ENCODE measurements around the gene VWA3A. TPM values are rescaled to one million over a fixed set of nuclear protein-coding genes. Genes with fewer than 3 reads are reported as not detected.
A peak's percentile ranks its signal among the peaks of the same experiment; 100 is the strongest.
"Not testable (repeated sequence)": the region's sequence is repeated elsewhere in the genome, so short reads cannot be mapped to it uniquely, and the experiment has no call there.

Gene VWA3A
- total RNA-seq, 2 experiments from 2014 or later = 0.27 to 0.47 TPM

DNA sequence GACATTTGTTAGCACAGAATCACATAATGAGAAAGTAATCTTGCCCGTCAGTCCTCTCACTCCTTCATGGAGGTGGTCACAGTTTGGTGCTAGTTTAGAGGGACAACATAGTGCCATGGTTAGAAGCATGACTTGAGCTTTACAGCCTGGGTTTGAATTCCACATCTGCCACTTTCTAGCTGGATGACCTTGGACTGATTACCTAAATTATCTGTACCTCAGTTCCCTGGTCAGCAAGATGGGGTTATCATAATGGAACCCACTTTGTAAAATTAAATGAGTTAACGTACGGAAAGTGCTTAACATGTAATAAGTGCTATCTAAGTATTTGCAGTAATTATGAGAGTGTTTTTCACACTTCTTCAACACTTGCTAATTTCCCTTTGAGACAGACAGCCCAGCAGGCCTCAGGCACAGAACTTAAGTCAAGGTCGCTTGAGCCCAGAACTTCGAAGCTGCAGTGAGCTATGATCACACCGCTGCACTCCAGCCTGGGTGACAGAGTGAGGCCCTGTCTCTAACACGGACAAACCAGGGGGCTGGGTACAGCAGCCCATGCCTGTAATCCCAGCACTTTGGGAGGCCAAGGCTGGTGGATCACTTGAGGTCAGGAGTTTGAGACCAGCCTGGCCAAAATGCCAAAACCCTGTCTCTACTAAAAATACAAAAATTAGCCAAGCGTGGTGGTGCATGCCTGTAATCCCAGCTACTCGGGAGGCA lies 7.1 kb downstream of the VWA3A start:
- Mint-ChIP-seq H3K36me3 (ENCODE audit: low read depth) (no peaks in the 10 kb centered on the region), H3K4me3 (no peak overlapping the region), H3K27me3 (peaks cover 36% of the 10 kb centered on the region), H3K27ac (no peak overlapping the region), H3K4me1 (ENCODE audit: low read depth) (no peaks in the 10 kb centered on the region), H3K9me3 (no peaks in the 10 kb centered on the region)
- ChIA-PET POLR2A (interaction anchor here (0.6 to 1.4 kb wide), 5 partner anchors 17 to 447 kb away, joined by 3 to 6 read pairs (median 4); partner anchors contain the start of genes IGSF6 and MOSMO), CTCF (interaction anchor here (0.6 to 1.8 kb wide), 12 partner anchors 10 to 1415 kb away, joined by 3 to 9 read pairs (median 3); no protein-coding TSS in a partner anchor)
- Histone ChIP-seq H3K27ac (ENCODE audit: low read depth in 1 of 2, low read length in 2 of 2) (no peak overlapping the region), H3K4me1 (ENCODE audit: insufficient read depth, low read length) (no peaks in the 10 kb centered on the region), H3K36me3 (ENCODE audit: insufficient read depth, low read length) (no peaks in the 10 kb centered on the region), H3K27me3 (ENCODE audit: control insufficient read depth in 1 of 2, insufficient read depth in 2 of 2, low read length in 2 of 2) (peaks cover 3 to 5% of the 10 kb centered on the region in 2 experiments), H3K4me3 (ENCODE audit: low read length) (no peak overlapping the region), H3K9me3 (ENCODE audit: control insufficient read depth in 1 of 2, insufficient read depth in 1 of 2, low read length in 2 of 2) (no peaks in the 10 kb centered on the region)
- intact Hi-C loops (cut with DNase I, micrococcal nuclease) = loop anchor here in 1 of 2 experiments (5.0 kb wide), 1 partner anchor 97 kb away; the partner anchor contains the start of gene PDZD9
- peak; percentile 14 for TF ChIP-seq CTCF (IDR thresholded peaks at IDR 0.05)
- ATAC-seq (ENCODE audit: poor library complexity) (no peak), DNase-seq (no peak)

- POLR2A ChIA-PET = no interaction called here
- ATAC-seq (ENCODE audit: poor library complexity) (no peak), DNase-seq (no peak)
- Histone ChIP-seq H3K4me1 (ENCODE audit: insufficient read depth, low read length) (no peaks in the 10 kb centered on the region), H3K4me3 (ENCODE audit: low read length) (no peak overlapping the region), H3K36me3 (ENCODE audit: insufficient read depth, low read length) (no peaks in the 10 kb centered on the region), H3K27me3 (ENCODE audit: control insufficient read depth in 1 of 2, insufficient read depth in 2 of 2, low read length in 2 of 2) (no peaks in the 10 kb centered on the region), H3K9me3 (ENCODE audit: control insufficient read depth in 1 of 2, insufficient read depth in 1 of 2, low read length in 2 of 2) (no peaks in the 10 kb centered on the region), H3K27ac (ENCODE audit: low read depth in 1 of 2, low read length in 2 of 2) (no peak overlapping the region)
- no peak for TF ChIP-seq CTCF (IDR thresholded peaks at IDR 0.05)
- Mint-ChIP-seq H3K4me1 (ENCODE audit: low read depth) (no peaks in the 10 kb centered on the region), H3K4me3 (no peak overlapping the region), H3K9me3 (no peaks in the 10 kb centered on the region), H3K36me3 (ENCODE audit: low read depth) (no peaks in the 10 kb centered on the region), H3K27me3 (peaks cover 9% of the 10 kb centered on the region), H3K27ac (no peak overlapping the region)
- intact Hi-C loops (cut with DNase I, micrococcal nuclease) = no loop called here
- CTCF ChIA-PET = no interaction called here
Measured at GRCh38 chr16:22103441-22103840, 11.1 kb downstream of the VWA3A start.

DNA sequence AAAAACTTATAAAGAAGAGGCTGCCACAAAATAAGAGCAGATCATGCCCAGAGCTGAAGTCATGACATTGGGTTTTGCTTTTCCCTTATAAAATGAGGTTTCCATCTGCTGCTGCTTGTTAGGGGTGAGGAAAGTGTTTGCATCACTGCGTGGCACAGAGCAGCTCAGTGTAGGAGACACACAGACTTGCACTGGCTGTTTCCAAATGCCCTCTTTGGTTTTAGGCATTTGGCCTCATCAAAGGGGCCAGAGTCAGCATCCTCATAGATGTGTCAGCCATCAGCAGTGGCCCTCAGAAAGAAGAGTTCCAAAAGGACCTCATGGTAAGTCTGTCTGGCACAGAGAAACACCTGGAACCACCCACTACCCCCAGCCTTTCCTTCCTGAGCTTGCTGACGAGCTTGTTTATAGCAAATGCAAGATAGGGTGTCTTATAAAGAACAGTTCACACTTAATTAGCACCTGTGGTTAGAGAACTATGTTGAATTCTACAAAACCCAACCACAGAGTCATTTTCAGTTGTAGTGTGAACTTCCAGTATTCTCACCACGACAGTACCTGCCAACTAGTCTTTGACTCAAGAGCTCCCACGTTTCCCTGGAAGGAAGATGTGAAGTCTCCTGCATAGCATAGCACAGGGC lies 17.0 kb downstream of the VWA3A start:
- Histone ChIP-seq H3K27me3 (ENCODE audit: control insufficient read depth in 1 of 2, insufficient read depth in 2 of 2, low read length in 2 of 2) (no peaks in the 10 kb centered on the region), H3K36me3 (ENCODE audit: insufficient read depth, low read length) (no peaks in the 10 kb centered on the region), H3K4me1 (ENCODE audit: insufficient read depth, low read length) (no peaks in the 10 kb centered on the region), H3K9me3 (ENCODE audit: control insufficient read depth in 1 of 2, insufficient read depth in 1 of 2, low read length in 2 of 2) (no peaks in the 10 kb centered on the region), H3K4me3 (ENCODE audit: low read length) (no peak overlapping the region), H3K27ac (ENCODE audit: low read depth in 1 of 2, low read length in 2 of 2) (no peak overlapping the region)
- TF ChIP-seq CTCF (IDR thresholded peaks at IDR 0.05) = no peak
- CTCF ChIA-PET = interaction anchor here (1.7 kb wide), 2 partner anchors 10 to 32 kb away, joined by 3 to 8 read pairs; no protein-coding TSS in a partner anchor
- Mint-ChIP-seq H3K27ac (no peak overlapping the region), H3K9me3 (no peaks in the 10 kb centered on the region), H3K4me3 (no peak overlapping the region), H3K27me3 (no peaks in the 10 kb centered on the region), H3K36me3 (ENCODE audit: low read depth) (no peaks in the 10 kb centered on the region), H3K4me1 (ENCODE audit: low read depth) (no peaks in the 10 kb centered on the region)
- peak in 1 of 14 experiments; percentile 37 for DNase-seq
- intact Hi-C loops (cut with DNase I, micrococcal nuclease) = no loop called here
- POLR2A ChIA-PET = no interaction called here
- ATAC-seq (ENCODE audit: poor library complexity) = no peak

DNA sequence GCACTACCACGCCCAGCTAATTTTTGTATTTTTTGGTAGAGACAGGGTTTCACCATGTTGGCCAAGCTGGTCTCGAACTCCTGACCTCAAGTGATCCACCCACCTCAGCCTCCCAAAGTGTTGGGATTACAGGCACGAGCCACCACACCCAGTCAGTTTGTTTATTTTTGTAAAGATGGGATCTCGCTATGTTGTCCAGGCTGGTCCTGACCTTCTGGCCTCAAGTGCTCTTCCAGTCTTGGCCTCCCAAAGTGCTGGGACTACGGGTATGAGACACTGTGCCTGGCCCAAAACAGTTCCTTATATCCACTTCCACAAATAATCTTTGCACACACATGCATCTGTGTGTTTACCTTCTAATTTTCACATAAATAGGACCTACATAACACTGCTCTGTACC lies 19.3 kb downstream of the VWA3A start:
- H3K4me3 ChIP-seq (ENCODE audit: low read length); H3K27me3 Mint-ChIP-seq; CTCF ChIA-PET: not testable (repeated sequence)

More for the DNA sequence above, 19.3 kb downstream of the VWA3A start:
- H3K9me3 ChIP-seq (ENCODE audit: control insufficient read depth in 1 of 2, insufficient read depth in 1 of 2, low read length in 2 of 2); intact Hi-C loops (cut with DNase I, micrococcal nuclease); H3K36me3 ChIP-seq (ENCODE audit: insufficient read depth, low read length); H3K4me3 Mint-ChIP-seq; H3K27me3 ChIP-seq (ENCODE audit: control insufficient read depth in 1 of 2, insufficient read depth in 2 of 2, low read length in 2 of 2); POLR2A ChIA-PET; ATAC-seq (ENCODE audit: poor library complexity); H3K4me1 Mint-ChIP-seq (ENCODE audit: low read depth); H3K27ac Mint-ChIP-seq; DNase-seq; H3K36me3 Mint-ChIP-seq (ENCODE audit: low read depth); H3K27ac ChIP-seq (ENCODE audit: low read depth in 1 of 2, low read length in 2 of 2); H3K9me3 Mint-ChIP-seq; H3K4me1 ChIP-seq (ENCODE audit: insufficient read depth, low read length): not testable (repeated sequence)

Measured in CD4-positive, alpha-beta T cell (primary cell).